H1 (cell line): Measurements from ENCODE around the gene SF3B6. TPM values are rescaled to one million over a fixed set of nuclear protein-coding genes. Genes with fewer than 3 reads are reported as not detected.
A peak's percentile ranks its signal among the peaks of the same experiment; 100 is the strongest.

Experiments
- CTCF ChIA-PET: fragments of 300-600 bp; sonication (Branson Sonifier 250); formaldehyde crosslinking; loops from one replicate; lab custom pipeline; 2021; ENCODE audit not compliant: partially characterized antibody; lab: Charles Lee
- POLR2A ChIA-PET: fragments of 300-600 bp; sonication (Branson Sonifier 250); formaldehyde crosslinking; loops from one replicate; lab custom pipeline; 2021; ENCODE audit warnings: inconsistent platforms; ENCODE audit not compliant: partially characterized antibody; lab: Charles Lee
- DNase-seq, 2 experiments: peaks; one replicate each; pipeline versions ENCODE4 v3.0.0 to v3.0.0-alpha.2; 2010 to 2022; ENCODE audit warnings: low spot score in 2 of 2, low read depth in 1 of 2, mixed read lengths in 1 of 2
- FAIRE-seq: peaks from 2 replicates; lab custom pipeline; 2011; peaks lifted over from hg19 to GRCh38; lab: Jason Lieb, UNC
- H2AFZ ChIP-seq: 2 replicates; pipeline ENCODE4 v1.8.1; 2012; ENCODE audit warnings: low read length, inconsistent platforms
- H2AK5ac ChIP-seq: 2 replicates; pipeline ENCODE4 v1.6.1; 2013; ENCODE audit warnings: low read depth, low read length
- H2BK120ac ChIP-seq: replicated peaks from 2 replicates; pipeline ENCODE3; 2013; ENCODE audit warnings: low read depth, low read length, inconsistent platforms
- H2BK12ac ChIP-seq: 2 replicates; pipeline ENCODE4 v1.6.1; 2013; ENCODE audit warnings: low read depth, low read length
- H2BK15ac ChIP-seq: 2 replicates; pipeline ENCODE4 v1.6.1; 2013; ENCODE audit warnings: low read length
- H2BK20ac ChIP-seq: 2 replicates; pipeline ENCODE4 v1.6.1; 2013; ENCODE audit warnings: low read length
- H2BK5ac ChIP-seq: 2 replicates; pipeline ENCODE4 v1.6.1; 2013; ENCODE audit warnings: low read depth, low read length
- H3K14ac ChIP-seq: 2 replicates; pipeline ENCODE4 v1.6.1; 2013; ENCODE audit warnings: inconsistent platforms; ENCODE audit not compliant: insufficient read length
- H3K18ac ChIP-seq: 2 replicates; pipeline ENCODE4 v1.6.1; 2013; ENCODE audit warnings: low read length; ENCODE audit errors: extremely low read depth
- H3K23ac ChIP-seq: 2 replicates; pipeline ENCODE4 v1.6.1; 2013; ENCODE audit warnings: inconsistent platforms; ENCODE audit not compliant: insufficient read length
- H3K23me2 ChIP-seq: 2 replicates; pipeline ENCODE4 v1.6.1; 2013; ENCODE audit warnings: low read depth, low read length
- H3K27ac ChIP-seq: 2 replicates; pipeline ENCODE4 v1.6.1; 2011; ENCODE audit warnings: low read depth, low read length, inconsistent platforms
- H3K27me3 ChIP-seq, 4 experiments: replicated peaks in 1 of 4; 1 replicate in 1 of 4; 2 replicates in 3 of 4; pipeline versions ENCODE4 v1.6.1 to v1.8.1; 2011 to 2013; ENCODE audit warnings: low read length in 3 of 4, mild to moderate bottlenecking in 3 of 4, inconsistent platforms in 2 of 4, mixed read lengths in 2 of 4, moderate library complexity in 1 of 4; ENCODE audit not compliant: control insufficient read depth in 3 of 4, insufficient read depth in 3 of 4; ENCODE audit errors: extremely low read depth in 1 of 4
- H3K36me3 ChIP-seq, 4 experiments: 2 replicates each; pipeline versions ENCODE4 v1.6.1 to v1.8.1; 2011 to 2013; ENCODE audit warnings: mild to moderate bottlenecking in 4 of 4, low read length in 3 of 4, moderate library complexity in 2 of 4, control low read depth in 1 of 4, inconsistent platforms in 1 of 4; ENCODE audit not compliant: insufficient read depth in 4 of 4, control insufficient read depth in 2 of 4
- H3K4ac ChIP-seq: replicated peaks from 2 replicates; pipeline ENCODE3; 2013; ENCODE audit warnings: low read length, low read depth, mixed read lengths, inconsistent platforms; ENCODE audit not compliant: insufficient read length
- H3K4me1 ChIP-seq, 4 experiments: replicated peaks in 1 of 4; 1 replicate in 1 of 4; 2 replicates in 3 of 4; pipeline versions ENCODE4 v1.6.1 to v1.8.1; 2011 to 2013; ENCODE audit warnings: low read length in 3 of 4, inconsistent platforms in 2 of 4, mixed read lengths in 1 of 4; ENCODE audit not compliant: insufficient read depth in 4 of 4, control insufficient read depth in 3 of 4
- H3K4me2 ChIP-seq, 2 experiments: 2 replicates each; pipeline versions ENCODE4 v1.6.1 to v1.8.1; 2011 to 2013; ENCODE audit warnings: low read depth in 2 of 2, low read length in 2 of 2, control low read depth in 1 of 2, inconsistent platforms in 1 of 2, mild to moderate bottlenecking in 1 of 2; ENCODE audit not compliant: insufficient read depth in 1 of 2
- H3K4me3 ChIP-seq, 4 experiments: fragments of 200-600, 300-600 bp in 1 of 4; sonication (generic), shearing (Covaris generic), sonication (Bioruptor Twin) in 1 of 4; 2 replicates each; pipeline versions ENCODE4 v1.5.1 to v1.8.1; 2011 to 2016; ENCODE audit warnings: low read length in 4 of 4, low read depth in 3 of 4, control low read depth in 2 of 4, inconsistent platforms in 2 of 4, mild to moderate bottlenecking in 2 of 4, mixed read lengths in 1 of 4, moderate library complexity in 1 of 4; ENCODE audit not compliant: insufficient read depth in 2 of 4; ENCODE audit errors: extremely low read depth in 1 of 4
- H3K56ac ChIP-seq: replicated peaks from 2 replicates; pipeline ENCODE3; 2013; ENCODE audit warnings: low read depth, mild to moderate bottlenecking, mixed read lengths, low read length, inconsistent platforms; ENCODE audit not compliant: insufficient read length
- H3K79me1 ChIP-seq: 2 replicates; pipeline ENCODE4 v1.6.1; 2013; ENCODE audit warnings: low read depth, low read length, control low read depth
- H3K79me2 ChIP-seq, 2 experiments: 2 replicates each; pipeline versions ENCODE4 v1.6.1 to v1.8.1; 2012 to 2013; ENCODE audit warnings: low read length in 2 of 2, mild to moderate bottlenecking in 2 of 2, inconsistent platforms in 1 of 2; ENCODE audit not compliant: insufficient read depth in 2 of 2, control insufficient read depth in 1 of 2
- H3K9ac ChIP-seq, 4 experiments: replicated peaks in 1 of 4; 1 replicate in 1 of 4; 2 replicates in 3 of 4; pipeline versions ENCODE4 v1.6.1 to v1.8.1; 2011 to 2013; ENCODE audit warnings: low read depth in 3 of 4, low read length in 3 of 4, control low read depth in 2 of 4, mild to moderate bottlenecking in 2 of 4, moderate library complexity in 2 of 4, inconsistent platforms in 1 of 4; ENCODE audit errors: extremely low read depth in 1 of 4
- H3K9me3 ChIP-seq, 2 experiments: 2 replicates each; pipeline versions ENCODE4 v1.6.1 to v1.8.1; 2012 to 2013; ENCODE audit warnings: mild to moderate bottlenecking in 2 of 2, moderate library complexity in 2 of 2, control low read depth in 1 of 2, inconsistent platforms in 1 of 2, low read depth in 1 of 2, low read length in 1 of 2, mixed read lengths in 1 of 2; ENCODE audit not compliant: insufficient read depth in 2 of 2
- H4K20me1 ChIP-seq, 2 experiments: replicated peaks in 1 of 2; 2 replicates each; pipeline versions ENCODE3 to v1.8.1; 2011 to 2013; ENCODE audit warnings: inconsistent platforms in 2 of 2, low read length in 2 of 2, mild to moderate bottlenecking in 1 of 2; ENCODE audit not compliant: insufficient read depth in 2 of 2, control insufficient read depth in 1 of 2
- H4K5ac ChIP-seq: 2 replicates; pipeline ENCODE4 v1.6.1; 2013; ENCODE audit warnings: low read length, low read depth, mixed read lengths, inconsistent platforms; ENCODE audit not compliant: insufficient read length
- H4K8ac ChIP-seq: 2 replicates; pipeline ENCODE4 v1.8.0; 2013; ENCODE audit warnings: mild to moderate bottlenecking, moderate library complexity, low read length, inconsistent platforms; ENCODE audit not compliant: insufficient read depth; ENCODE audit errors: extremely low read depth
- H4K91ac ChIP-seq: replicated peaks from 2 replicates; pipeline ENCODE3; 2013; ENCODE audit warnings: low read length, mixed read lengths, inconsistent platforms; ENCODE audit not compliant: insufficient read length
- POLR2AphosphoS5 ChIP-seq: IDR thresholded peaks from 2 replicates; pipeline ENCODE4 v1.6.1; 2011; ENCODE audit warnings: low read depth, low read length
- WGBS, 2 experiments: shearing (Covaris generic) in 1 of 2; methylation state at CpG; one replicate each; pipeline versions ENCODE4 v1.1.6 to v1.1.7; 2013 to 2015; ENCODE audit warnings: low lambda C conversion rate in 2 of 2, mixed read lengths in 2 of 2, inconsistent platforms in 1 of 2, low coverage in 1 of 2, missing lambda C conversion rate in 1 of 2; ENCODE audit not compliant: insufficient replicate concordance in 2 of 2, insufficient coverage in 1 of 2, insufficient read length in 1 of 2; ENCODE audit errors: extremely low coverage in 1 of 2, missing lambda C conversion rate in 1 of 2; 5-methylcytosine and 5-hydroxymethylcytosine counted together
- polyA plus RNA-seq, 7 experiments: library from polyadenylated mRNA; depleted of rRNA in 3 of 7; stranded (reverse) in 5 of 7; unstranded in 2 of 7; fragments of >200 nt in 5 of 7; fragments of 200-250 nt in 2 of 7; gene quantifications; 1 replicate in 5 of 7; 2 replicates in 1 of 7; 4 replicates in 1 of 7; pipeline versions ENCODE4 v1.2.1 to v1.2.3, GENCODE V29; 2011 to 2013; ENCODE audit warnings: missing spikeins in 2 of 7, mixed read lengths in 2 of 7
- total RNA-seq: library from RNA; stranded (reverse); fragmentation: NEBNext Ultra II Directional; extraction: Animal tissue kit (Norgen Biotek cat#: 25700); gene quantifications from 2 replicates; pipeline ENCODE4 v1.2.1, GENCODE V29; 2021

The SF3B6 gene
- total and polyA plus RNA-seq, 2 of the 8 experiments (the other 6 are each of a cell fraction or from before 2014, with no cell fraction given) = 126 to 155 TPM

GRCh38 chr2:24046930-24047702, 29.0 kb downstream of the SF3B6 start, which contains the start of gene WDCP:
Gene WDCP, minus strand, starts transcription at chr2:24047391. Its CDS starts 7,897 bp downstream, at chr2:24039494.
- Histone ChIP-seq H3K56ac (no peak within 1 kb of the TSS), H4K8ac (peak within 1 kb of the TSS; percentile 19; the same call in 1 of the 2 replicates), H3K79me2 (peaks cover 0 to 40% of the 10 kb centered on the region in 2 experiments; a peak in 3 of 4 replicates), H3K23me2 (peaks cover 5% of the 10 kb centered on the region; the same call in 1 of the 2 replicates), H2BK15ac (no peak within 1 kb of the TSS), H3K27me3 (no peaks in the 10 kb centered on the region), H3K23ac (no peak within 1 kb of the TSS), H3K36me3 (no peaks in the 10 kb centered on the region), H2BK12ac (peak within 1 kb of the TSS; percentile 52; the same call in 1 of the 2 replicates), H3K4ac (peak within 1 kb of the TSS; percentile 27), H3K27ac (peak within 1 kb of the TSS; percentile 53; the same call in 1 of the 2 replicates), H2AFZ (peak within 1 kb of the TSS; percentile 25), H4K5ac (peak within 1 kb of the TSS; percentile 41), H2BK5ac (0 out of 2 replicates have a peak within 1 kb of the TSS, but pooled peaks have one; percentile 20), H4K20me1 (peaks cover 0 to 3% of the 10 kb centered on the region in 2 experiments), H3K9me3 (no peaks in the 10 kb centered on the region), H2BK120ac (no peak within 1 kb of the TSS), H3K14ac (no peak within 1 kb of the TSS), H2AK5ac (no peak within 1 kb of the TSS), H3K79me1 (peaks cover 2% of the 10 kb centered on the region; the same call in 1 of the 2 replicates), H3K18ac (peak within 1 kb of the TSS; percentile 73; the same call in 1 of the 2 replicates), H3K4me1 (peaks cover 5 to 12% (median 6%) of the 10 kb centered on the region in 4 experiments; a peak in 5 of 7 replicates), H3K4me3 (peak within 1 kb of the TSS; percentile 73 to 95 (median 84)), H3K4me2 (peak within 1 kb of the TSS; percentile 29 to 73), H4K91ac (peak within 1 kb of the TSS; percentile 38), H2BK20ac (no peak within 1 kb of the TSS), H3K9ac (peak within 1 kb of the TSS; percentile 54 to 96 (median 78))
- POLR2A ChIA-PET = interaction anchor here (0.7 to 3.1 kb wide), 19 partner anchors 9 to 122 kb away, joined by 3 to 22 read pairs (median 5); partner anchors contain the start of genes ATAD2B, MFSD2B and SF3B6
- peak; percentile 82 to 94 for DNase-seq
- WGBS, 2 experiments = 2% methylated on average over 36 of the region's 38 CpGs; no CpG with 5 or more reads in 1 of the 2 experiments
- FAIRE-seq = peak; percentile 81
- CTCF ChIA-PET = interaction anchor here (0.6 to 4.8 kb wide), 7 partner anchors 13 to 190 kb away, joined by 3 to 23 read pairs (median 3); partner anchors contain the start of genes ATAD2B and TP53I3
- peak; percentile 72 for TF ChIP-seq POLR2AphosphoS5
